HUES64 (cell line): ENCODE results near the gene IGFBPL1.

Experiments
- H3K27ac ChIP-seq: 2 replicates; pipeline ENCODE4 v1.7.0; 2013; ENCODE audit warnings: low read depth, low read length, inconsistent platforms
- H3K27me3 ChIP-seq: 2 replicates; pipeline ENCODE4 v1.6.1; 2013; ENCODE audit warnings: mild to moderate bottlenecking, low read length; ENCODE audit not compliant: insufficient read depth
- H3K36me3 ChIP-seq: 2 replicates; pipeline ENCODE4 v1.6.1; 2013; ENCODE audit warnings: mild to moderate bottlenecking, low read length; ENCODE audit not compliant: insufficient read depth
- H3K4me1 ChIP-seq: 2 replicates; pipeline ENCODE4 v1.6.1; 2013; ENCODE audit warnings: mild to moderate bottlenecking, low read length, moderate library complexity; ENCODE audit not compliant: insufficient read depth
- H3K4me3 ChIP-seq: 2 replicates; pipeline ENCODE4 v1.5.1; 2013; ENCODE audit warnings: mild to moderate bottlenecking, low read length, moderate library complexity
- H3K9ac ChIP-seq: 2 replicates; pipeline ENCODE4 v1.6.1; 2013; ENCODE audit warnings: mild to moderate bottlenecking, low read depth, low read length
- H3K9me3 ChIP-seq: 2 replicates; pipeline ENCODE4 v1.6.1; 2013; ENCODE audit warnings: low read depth, low read length; ENCODE audit not compliant: insufficient read depth
- WGBS: fragments of 150-250, 120-280 bp; methylation state at CpG from one replicate; pipeline ENCODE4 v1.1.7; 2013; ENCODE audit warnings: missing lambda C conversion rate; 5-methylcytosine and 5-hydroxymethylcytosine counted together

Gene IGFBPL1

GRCh38 chr9:38375572-38375963 lies 48.7 kb downstream of the IGFBPL1 start:
- Histone ChIP-seq H3K9ac (no peak overlapping the region), H3K4me1 (peaks cover 5% of the 10 kb centered on the region), H3K36me3 (no peaks in the 10 kb centered on the region), H3K4me3 (no peak overlapping the region), H3K27me3 (peaks cover 10% of the 10 kb centered on the region; the same call in 1 of the 2 replicates), H3K9me3 (no peaks in the 10 kb centered on the region), H3K27ac (no peak overlapping the region)
- 89% methylated on average over 10 of the region's 10 CpGs for WGBS

GRCh38 chr9:38374847-38375571 lies 49.2 kb downstream of the IGFBPL1 start:
- WGBS, result 90% methylated on average over 5 of the region's 5 CpGs
- no peak overlapping the region for H3K9ac ChIP-seq

GRCh38 chr9:38373679-38374078 lies 50.6 kb downstream of the IGFBPL1 start:
- Histone ChIP-seq H3K9me3 (no peaks in the 10 kb centered on the region), H3K9ac (no peak overlapping the region), H3K27me3 (peaks cover 10% of the 10 kb centered on the region; the same call in 1 of the 2 replicates), H3K4me3 (no peak overlapping the region), H3K27ac (no peak overlapping the region), H3K36me3 (no peaks in the 10 kb centered on the region), H3K4me1 (no peaks in the 10 kb centered on the region)
- WGBS, result 80% methylated on average over 2 of the region's 3 CpGs

More at GRCh38 chr9:38374847-38375571, 49.2 kb downstream of the IGFBPL1 start:
- H3K36me3 ChIP-seq, result no peaks in the 10 kb centered on the region
- H3K27me3 ChIP-seq, result peaks cover 10% of the 10 kb centered on the region; the same call in 1 of the 2 replicates
- H3K9me3 ChIP-seq, result no peaks in the 10 kb centered on the region
- no peak overlapping the region for H3K4me3 ChIP-seq
- no peak overlapping the region for H3K27ac ChIP-seq
- no peaks in the 10 kb centered on the region for H3K4me1 ChIP-seq

GRCh38 chr9:38372762-38373619 lies 51.3 kb downstream of the IGFBPL1 start:
- H3K4me1 ChIP-seq, result no peaks in the 10 kb centered on the region
- no peaks in the 10 kb centered on the region for H3K36me3 ChIP-seq
- no peaks in the 10 kb centered on the region for H3K9me3 ChIP-seq
- no peak overlapping the region for H3K4me3 ChIP-seq
- peaks cover 10% of the 10 kb centered on the region; the same call in 1 of the 2 replicates for H3K27me3 ChIP-seq
- 89% methylated on average over 10 of the region's 10 CpGs for WGBS
- H3K27ac ChIP-seq, result no peak overlapping the region
- H3K9ac ChIP-seq, result no peak overlapping the region

GRCh38 chr9:38371495-38371894 lies 52.8 kb downstream of the IGFBPL1 start:
- 90% methylated on average over 2 of the region's 2 CpGs for WGBS
- no peak overlapping the region for H3K27ac ChIP-seq
- no peaks in the 10 kb centered on the region for H3K9me3 ChIP-seq
- H3K36me3 ChIP-seq, result no peaks in the 10 kb centered on the region
- no peak overlapping the region for H3K4me3 ChIP-seq
- no peaks in the 10 kb centered on the region for H3K4me1 ChIP-seq
- H3K9ac ChIP-seq, result no peak overlapping the region
- H3K27me3 ChIP-seq, result peaks cover 10% of the 10 kb centered on the region; the same call in 1 of the 2 replicates

- WGBS, result 75% methylated on average over 3 of the region's 4 CpGs
These were observed 54.1 kb downstream of the IGFBPL1 start for GRCh38 chr9:38370176-38370575.

GRCh38 chr9:38368731-38369130 lies 55.5 kb downstream of the IGFBPL1 start:
- no peak overlapping the region for H3K9ac ChIP-seq
- no peaks in the 10 kb centered on the region for H3K36me3 ChIP-seq
- H3K4me1 ChIP-seq, result no peaks in the 10 kb centered on the region
- 94% methylated on average over 2 of the region's 2 CpGs for WGBS
- no peaks in the 10 kb centered on the region for H3K9me3 ChIP-seq
- peaks cover 10% of the 10 kb centered on the region; the same call in 1 of the 2 replicates for H3K27me3 ChIP-seq
- no peak overlapping the region for H3K27ac ChIP-seq
- no peak overlapping the region for H3K4me3 ChIP-seq

More at GRCh38 chr9:38370176-38370575, 54.1 kb downstream of the IGFBPL1 start:
- Histone ChIP-seq H3K9ac (no peak overlapping the region), H3K36me3 (no peaks in the 10 kb centered on the region), H3K27ac (no peak overlapping the region), H3K4me3 (no peak overlapping the region), H3K9me3 (no peaks in the 10 kb centered on the region), H3K27me3 (peaks cover 10% of the 10 kb centered on the region; the same call in 1 of the 2 replicates), H3K4me1 (no peaks in the 10 kb centered on the region)

GRCh38 chr9:38367898-38368297 lies 56.4 kb downstream of the IGFBPL1 start:
- no peaks in the 10 kb centered on the region for H3K9me3 ChIP-seq
- H3K4me1 ChIP-seq, result no peaks in the 10 kb centered on the region
- H3K9ac ChIP-seq, result no peak overlapping the region
- H3K36me3 ChIP-seq, result no peaks in the 10 kb centered on the region
- H3K27ac ChIP-seq, result no peak overlapping the region
- peaks cover 8% of the 10 kb centered on the region; the same call in 1 of the 2 replicates for H3K27me3 ChIP-seq
- no peak overlapping the region for H3K4me3 ChIP-seq

GRCh38 chr9:38363589-38363925 lies 60.7 kb downstream of the IGFBPL1 start:
- Histone ChIP-seq H3K9me3 (no peaks in the 10 kb centered on the region), H3K9ac (no peak overlapping the region), H3K4me1 (no peaks in the 10 kb centered on the region; the same call in 1 of the 2 replicates), H3K27me3 (no peaks in the 10 kb centered on the region), H3K4me3 (no peak overlapping the region), H3K36me3 (no peaks in the 10 kb centered on the region), H3K27ac (no peak overlapping the region)
- 91% methylated on average over 5 of the region's 5 CpGs for WGBS

GRCh38 chr9:38362852-38363588 lies 61.2 kb downstream of the IGFBPL1 start:
- no peak overlapping the region for H3K9ac ChIP-seq

More at GRCh38 chr9:38362852-38363588, 61.2 kb downstream of the IGFBPL1 start:
- no peaks in the 10 kb centered on the region for H3K9me3 ChIP-seq
- no peaks in the 10 kb centered on the region for H3K36me3 ChIP-seq
- H3K4me3 ChIP-seq, result no peak overlapping the region
- H3K27me3 ChIP-seq, result peaks cover under 1% of the 10 kb centered on the region; the same call in 1 of the 2 replicates
- no peaks in the 10 kb centered on the region; the same call in 1 of the 2 replicates for H3K4me1 ChIP-seq
- 80% methylated on average over 21 of the region's 21 CpGs for WGBS
- H3K27ac ChIP-seq, result no peak overlapping the region
